Neural progenitor cell (in vitro differentiated cells): ENCODE results near the gene ORC1.

Experiments used
- CTCF ChIP-seq: fragments of 200-600 bp; sonication (generic); IDR thresholded peaks from 2 replicates; pipeline ENCODE4 v1.5.1; 2017; ENCODE audit warnings: antibody characterized with exemption, mild to moderate bottlenecking
- EZH2 ChIP-seq: fragments of 200-600 bp; sonication (generic); IDR thresholded peaks from 2 replicates; pipeline ENCODE4 v1.6.1; 2017; ENCODE audit warnings: antibody characterized with exemption, mild to moderate bottlenecking, moderate library complexity
- EZH2phosphoT487 ChIP-seq: fragments of 200-600 bp; sonication (generic); IDR thresholded peaks from 2 replicates; pipeline ENCODE4 v1.6.1; 2017; ENCODE audit warnings: antibody characterized with exemption

DNA sequence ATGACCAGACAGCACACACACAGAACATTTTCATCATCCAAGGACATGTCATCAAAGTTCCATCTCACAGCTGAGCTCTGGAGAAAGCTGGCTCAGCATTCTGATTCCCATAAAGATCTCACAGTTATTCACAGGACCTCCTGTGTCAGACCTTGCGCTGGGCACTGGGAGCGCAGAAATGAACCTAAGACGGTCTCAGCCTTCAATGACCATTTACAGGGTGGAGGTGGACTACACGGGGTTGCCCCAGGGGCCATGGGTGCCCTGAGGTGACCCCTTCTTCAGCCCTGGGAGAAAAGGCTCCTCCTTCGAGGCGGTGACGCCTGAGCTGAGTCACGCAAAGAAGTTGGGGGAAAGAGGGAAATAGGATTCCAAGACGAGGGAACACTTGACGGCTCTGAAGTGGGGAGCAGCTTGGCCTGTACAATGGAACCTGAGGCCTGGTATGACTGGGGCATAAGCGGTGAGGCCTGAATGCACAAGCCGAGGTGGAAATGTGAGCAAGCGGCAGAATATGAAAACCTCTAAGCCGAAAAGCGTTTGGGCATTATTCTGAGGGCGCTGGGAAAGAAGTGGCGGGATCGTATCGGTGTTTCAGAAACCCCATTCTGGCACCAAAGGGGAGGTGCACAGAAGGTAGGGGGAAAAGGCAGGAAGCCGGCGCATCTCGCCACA is 39.0 kb downstream of the ORC1 start:
- TF ChIP-seq CTCF: no peak
- no peak for TF ChIP-seq EZH2phosphoT487
- no peak for TF ChIP-seq EZH2
